Psoas muscle (tissue), 8 donors: ENCODE data around the gene MAST2. TPM values are rescaled to one million over a fixed set of nuclear protein-coding genes. Genes with fewer than 3 reads are reported as not detected.
"Not testable (repeated sequence)": the region's sequence is repeated elsewhere in the genome, so short reads cannot be mapped to it uniquely, and the experiment has no call there.

Experiments used
- ATAC-seq, 4 donors: fragments of 200-7000 bp; cut with Tn5 transposase; one replicate each; pipeline ENCODE4 v1.9.1; 2020; ENCODE audit warnings: moderate library complexity in 3 of 4, mild to moderate bottlenecking in 2 of 4
- DNase-seq, 2 donors: peaks; one replicate each; pipeline ENCODE4 v3.0.0-alpha.2; 2020
- H3K27ac ChIP-seq: fragments of 200-600 bp; one replicate; pipeline ENCODE4 v1.8.0; 2022
- H3K27me3 ChIP-seq, 3 donors: fragments of 200-600 bp in 1 of 3; one replicate each; pipeline versions ENCODE4 v1.6.1 to v1.8.0; 2013 to 2022; ENCODE audit warnings: low read length in 2 of 3, mild to moderate bottlenecking in 2 of 3, moderate library complexity in 1 of 3; ENCODE audit not compliant: insufficient read depth in 3 of 3
- H3K36me3 ChIP-seq, 2 donors: fragments of 200-600 bp in 1 of 2; one replicate each; pipeline versions ENCODE4 v1.6.1 to v1.8.0; 2013 to 2022; ENCODE audit warnings: low read depth in 1 of 2, mild to moderate bottlenecking in 1 of 2, moderate library complexity in 1 of 2; ENCODE audit not compliant: insufficient read depth in 1 of 2
- H3K4me1 ChIP-seq: fragments of 200-600 bp; one replicate; pipeline ENCODE4 v1.8.0; 2022
- H3K4me3 ChIP-seq: fragments of 200-600 bp; one replicate; pipeline ENCODE4 v1.8.0; 2022; ENCODE audit warnings: mild to moderate bottlenecking
- H3K9me3 ChIP-seq: fragments of 200-600 bp; one replicate; pipeline ENCODE4 v1.8.0; 2022
- WGBS, 3 donors: extraction: QIAGEN DNeasy Blood & Tissue Kit; methylation state at CpG; one replicate each; pipeline versions ENCODE4 v1.1.6 to v1.1.7; 2013; 5-methylcytosine and 5-hydroxymethylcytosine counted together
- intact Hi-C, 2 donors: fragments of 100-400 bp; cut with DNase I; formaldehyde crosslinking; loops; one replicate each; pipeline versions ENCODE4 v1.11.0 to v1.14.2; 2022
- polyA plus RNA-seq, 3 donors: library from polyadenylated mRNA; stranded (reverse); fragments of 200-250 nt; gene quantifications; one replicate each; pipeline ENCODE4 v1.2.3, GENCODE V29; 2013
- total RNA-seq, 4 donors: library from RNA; stranded (reverse); fragmentation: NEBNext Ultra II Directional in 2 of 4; extraction: Animal tissue kit (Norgen Biotek cat#: 25700) in 2 of 4; gene quantifications; one replicate each; pipeline versions ENCODE4 v1.2.1 to v1.2.4, GENCODE V29; 2021 to 2023
- TF ChIP-seq, protein P1 (sequence below): fragments of 200-600 bp; IDR thresholded peaks from one replicate; pipeline ENCODE4 v1.8.0; 2022; ENCODE audit warnings: antibody characterized with exemption
- donor health status: healthy with polysubstance abuse.
- donor health status: DM: no; HTN: no; CAD: no; lungs with moderate emphysema.
- donor health status: Bipolar disorder and iron deficiency.
- donor health status: healthy.
- donor health status: DM: yes; HTN: yes; CAD: no.
- donor health status: DM: no; HTN: no; CAD: no.
- donor health status: DM: no; HTN: no; CAD: no.
- donor health status: DM: yes; HTN: yes; CAD: no.

MAST2 gene
- total and polyA plus RNA-seq, 7 donors, result 97.8 to 266 (median 159) TPM

DNA sequence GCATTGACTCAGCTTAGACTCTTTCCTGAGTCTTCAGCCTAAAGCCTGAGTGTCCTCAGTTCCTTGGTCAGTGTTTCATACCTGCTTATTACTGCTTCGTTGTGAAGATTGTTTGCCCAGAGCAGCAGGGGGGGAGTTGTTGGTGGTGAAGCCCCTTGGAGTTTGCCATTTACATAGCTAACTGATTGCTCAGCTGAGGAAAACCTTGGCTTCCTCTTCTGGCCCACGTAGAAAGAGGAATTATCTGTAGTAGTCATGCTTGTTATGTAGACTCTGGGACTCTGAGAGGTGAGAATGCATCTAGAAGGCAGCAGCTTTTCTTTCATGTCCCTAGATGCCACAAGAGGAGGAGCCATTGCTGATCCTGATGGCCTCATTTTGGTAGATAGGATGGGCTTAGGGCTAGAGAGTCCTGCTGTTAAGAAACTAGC lies 125.9 kb downstream of the MAST2 start:
- TF ChIP-seq, protein P1, sequence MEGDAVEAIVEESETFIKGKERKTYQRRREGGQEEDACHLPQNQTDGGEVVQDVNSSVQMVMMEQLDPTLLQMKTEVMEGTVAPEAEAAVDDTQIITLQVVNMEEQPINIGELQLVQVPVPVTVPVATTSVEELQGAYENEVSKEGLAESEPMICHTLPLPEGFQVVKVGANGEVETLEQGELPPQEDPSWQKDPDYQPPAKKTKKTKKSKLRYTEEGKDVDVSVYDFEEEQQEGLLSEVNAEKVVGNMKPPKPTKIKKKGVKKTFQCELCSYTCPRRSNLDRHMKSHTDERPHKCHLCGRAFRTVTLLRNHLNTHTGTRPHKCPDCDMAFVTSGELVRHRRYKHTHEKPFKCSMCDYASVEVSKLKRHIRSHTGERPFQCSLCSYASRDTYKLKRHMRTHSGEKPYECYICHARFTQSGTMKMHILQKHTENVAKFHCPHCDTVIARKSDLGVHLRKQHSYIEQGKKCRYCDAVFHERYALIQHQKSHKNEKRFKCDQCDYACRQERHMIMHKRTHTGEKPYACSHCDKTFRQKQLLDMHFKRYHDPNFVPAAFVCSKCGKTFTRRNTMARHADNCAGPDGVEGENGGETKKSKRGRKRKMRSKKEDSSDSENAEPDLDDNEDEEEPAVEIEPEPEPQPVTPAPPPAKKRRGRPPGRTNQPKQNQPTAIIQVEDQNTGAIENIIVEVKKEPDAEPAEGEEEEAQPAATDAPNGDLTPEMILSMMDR, result no peak
- H3K4me3 ChIP-seq, result no peak overlapping the region
- peaks cover 52% of the 10 kb centered on the region for H3K4me1 ChIP-seq
- H3K27me3 ChIP-seq, result no peaks in the 10 kb centered on the region
- WGBS, 3 donors, result 4 to 10% (median 6%) methylated on average over 2 of the region's 2 CpGs
- intact Hi-C loops, result no loop called here
- peaks cover 5 to 52% of the 10 kb centered on the region in 2 donors for H3K36me3 ChIP-seq
- ATAC-seq (peak; percentile 62 to 80 (median 76)), DNase-seq (no peak)
- H3K9me3 ChIP-seq, result no peaks in the 10 kb centered on the region
- H3K27ac ChIP-seq, result peak overlapping the region; percentile 78

DNA sequence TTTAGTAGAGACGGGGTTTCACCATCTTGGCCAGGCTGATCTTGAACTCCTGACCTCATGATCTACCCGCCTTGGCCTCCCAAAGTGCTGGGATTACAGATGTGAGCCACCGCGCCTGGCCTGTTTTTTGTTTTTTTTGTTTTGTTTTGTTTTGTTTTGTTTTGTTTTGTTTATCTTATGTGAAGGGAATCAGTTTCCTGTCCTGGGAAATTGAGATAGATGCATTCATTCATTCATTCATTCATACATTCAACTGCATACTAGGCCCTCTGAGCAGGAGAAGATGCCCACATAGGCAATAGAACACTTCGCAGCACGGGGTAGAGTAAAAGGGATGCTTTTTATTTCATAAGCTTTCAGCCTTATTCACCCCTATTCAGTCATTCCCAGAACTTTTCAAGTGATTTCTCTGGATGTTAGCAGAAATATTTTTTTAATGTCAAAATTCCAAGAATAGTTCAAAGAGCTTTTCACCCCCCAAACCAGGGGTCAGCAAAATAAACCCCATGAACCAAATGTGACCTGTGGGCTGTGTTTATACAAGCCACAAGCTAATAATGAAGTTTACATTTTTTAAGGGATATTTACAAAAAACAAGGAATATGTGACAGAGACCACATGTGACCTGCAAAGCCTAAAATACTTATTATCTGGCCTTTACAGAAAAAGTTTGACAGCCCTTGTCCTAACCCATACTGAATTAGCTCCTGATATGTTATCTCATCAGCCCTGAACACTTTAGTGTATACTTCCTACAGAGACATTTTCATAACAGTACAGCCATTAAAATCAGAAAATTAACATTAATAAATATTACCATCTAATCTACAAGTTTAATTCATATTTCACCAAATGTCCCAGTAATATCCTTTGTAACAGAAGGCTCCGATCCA lies 127.1 kb downstream of the MAST2 start:
- no peak for DNase-seq
- H3K4me3 ChIP-seq, result no peak overlapping the region
- H3K9me3 ChIP-seq, result no peaks in the 10 kb centered on the region
- TF ChIP-seq, protein P1, result no peak
- intact Hi-C loops, result no loop called here
- peaks cover 3 to 52% of the 10 kb centered on the region in 2 donors for H3K36me3 ChIP-seq
- H3K4me1 ChIP-seq, result peaks cover 40% of the 10 kb centered on the region
- H3K27me3 ChIP-seq, result no peaks in the 10 kb centered on the region
- H3K27ac ChIP-seq, result peak overlapping the region; percentile 78
- 85 to 94% (median 90%) methylated on average over 7 of the region's 7 CpGs for WGBS, 3 donors
- ATAC-seq, result no peak

DNA sequence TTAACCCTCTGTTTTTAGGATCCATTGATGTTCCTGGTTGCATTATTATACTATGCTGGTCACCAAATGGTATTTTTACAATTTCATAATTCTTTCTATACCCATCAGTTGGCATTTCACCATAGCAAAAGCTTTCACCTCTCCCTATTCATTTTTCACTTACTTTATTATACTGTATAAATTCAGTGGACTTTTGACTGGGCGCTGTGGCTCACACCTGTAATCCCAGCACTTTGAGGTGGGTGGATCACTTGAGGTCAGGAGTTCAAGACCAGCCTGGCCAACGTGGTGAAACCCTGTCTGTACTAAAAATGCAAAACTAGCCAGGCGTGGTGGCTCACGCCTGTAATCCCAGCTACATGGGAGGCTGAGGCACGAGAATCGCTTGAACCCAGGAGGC lies 128.8 kb downstream of the MAST2 start:
- H3K27ac ChIP-seq, H3K27me3 ChIP-seq, intact Hi-C loops, H3K9me3 ChIP-seq, DNase-seq, H3K4me3 ChIP-seq, ATAC-seq: not testable (repeated sequence)
- Histone ChIP-seq H3K4me1 (peaks cover 27% of the 10 kb centered on the region), H3K36me3 (peaks cover 3 to 64% of the 10 kb centered on the region in 2 donors)
- 84 to 91% (median 86%) methylated on average over 6 of the region's 6 CpGs for WGBS, 3 donors

DNA sequence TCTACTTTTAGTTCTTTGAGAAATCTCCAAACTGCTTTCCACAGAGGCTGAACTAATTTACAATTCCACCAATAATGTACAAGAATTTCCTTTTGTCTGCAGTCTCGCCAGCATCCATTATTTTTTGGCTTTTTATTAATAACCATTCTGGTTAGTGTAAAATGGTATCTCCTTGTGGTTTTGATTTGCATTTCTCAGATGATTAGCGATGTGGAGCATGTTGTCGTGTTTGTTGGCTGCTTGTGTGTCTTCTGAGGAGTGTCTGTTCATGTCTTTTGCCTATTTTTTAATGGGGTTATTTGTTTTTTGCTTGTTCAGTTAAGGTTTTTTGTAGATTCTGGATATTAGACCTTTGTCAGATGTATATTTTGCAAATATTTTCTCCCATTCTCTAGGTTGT lies 131.5 kb downstream of the MAST2 start:
- intact Hi-C loops, result no loop called here

DNA sequence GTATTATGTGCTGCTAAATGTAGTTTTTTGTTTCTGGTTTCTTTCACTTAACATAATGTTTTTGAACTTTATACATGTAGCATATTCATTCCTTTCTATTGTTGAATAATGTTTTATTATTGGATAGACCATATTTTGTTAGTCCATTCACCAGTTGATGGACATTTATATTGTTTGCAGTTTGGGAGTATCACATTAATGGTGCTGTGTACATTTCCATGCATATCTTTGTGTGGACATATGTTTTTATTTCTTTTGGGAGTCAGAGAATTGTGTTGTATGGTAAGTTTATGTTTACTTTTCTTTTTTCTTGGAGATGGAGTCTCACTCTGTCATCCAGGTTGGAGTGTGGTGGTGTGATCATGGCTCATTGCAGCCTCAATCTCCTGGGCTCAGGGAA lies 134.6 kb downstream of the MAST2 start:
- H3K9me3 ChIP-seq, result no peaks in the 10 kb centered on the region
- ATAC-seq (no peak), DNase-seq (no peak)
- peaks cover 10% of the 10 kb centered on the region for H3K4me1 ChIP-seq
- intact Hi-C loops, result no loop called here
- H3K27ac ChIP-seq, result no peak overlapping the region
- no peaks in the 10 kb centered on the region for H3K27me3 ChIP-seq
- peaks cover 0 to 55% of the 10 kb centered on the region in 2 donors for H3K36me3 ChIP-seq
- no peak overlapping the region for H3K4me3 ChIP-seq
- TF ChIP-seq, protein P1, result no peak

More for the DNA sequence above, 131.5 kb downstream of the MAST2 start:
- TF ChIP-seq, protein P1, result no peak
- WGBS, 3 donors, result 70 to 85% (median 71%) methylated on average over 3 of the region's 3 CpGs
- no peak for ATAC-seq
- no peak overlapping the region for H3K27ac ChIP-seq
- H3K27me3 ChIP-seq, result no peaks in the 10 kb centered on the region
- no peak overlapping the region for H3K4me3 ChIP-seq
- no peaks in the 10 kb centered on the region for H3K9me3 ChIP-seq
- H3K36me3 ChIP-seq, result peaks cover 1 to 66% of the 10 kb centered on the region in 2 donors
- no peak for DNase-seq
- peaks cover 1% of the 10 kb centered on the region for H3K4me1 ChIP-seq
